ENCODE results near the gene CDC42BPB.

DNA sequence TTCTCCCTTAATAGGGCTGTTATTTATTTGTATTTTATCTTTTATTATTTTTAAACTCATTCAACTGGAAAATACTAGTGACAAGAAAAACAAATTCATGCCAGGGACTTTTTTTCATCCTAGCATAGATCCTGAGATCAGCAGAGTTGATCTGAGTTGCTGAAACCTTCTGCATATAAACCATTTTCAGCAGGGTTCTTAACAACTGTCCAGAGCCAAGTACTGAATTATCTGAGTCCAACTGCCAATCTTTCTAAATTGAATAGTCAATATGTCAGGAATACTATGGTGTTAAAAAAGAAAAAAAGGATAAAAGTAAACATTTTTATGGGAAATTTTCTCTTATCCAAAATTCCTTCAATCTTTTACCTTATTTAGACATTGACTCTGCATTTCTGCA is 28.6 kb downstream of the CDC42BPB start:
- TF ChIP-seq EZH2 (IDR thresholded peaks at IDR 0.05; ENCODE audit: insufficient read depth, poor library complexity, severe bottlenecking) (no peak), EZH2phosphoT487 (IDR thresholded peaks at IDR 0.05; ENCODE audit: insufficient read depth, low read depth) (no peak)

All from GM23248 (cell line).